RWPE2 (cell line): ENCODE measurements around the gene NHS.
A peak's percentile ranks its signal among the peaks of the same experiment; 100 is the strongest.

Source experiments
- ATAC-seq: fragments of 200-7000 bp; cut with Tn5 transposase; 3 replicates; pipeline ENCODE4 v1.9.1; 2021; ENCODE audit warnings: low read depth
- DNase-seq: peaks from one replicate; pipeline ENCODE4 v3.0.0-alpha.2; 2020; ENCODE audit warnings: low spot score
- H3K27ac ChIP-seq: fragments of 450-650 bp; 2 replicates; pipeline ENCODE4 v1.5.1; 2017; ENCODE audit warnings: mild to moderate bottlenecking; ENCODE audit not compliant: poor library complexity, severe bottlenecking
- H3K27me3 ChIP-seq: fragments of 250-450 bp; sonication (Bioruptor Pico); 2 replicates; pipeline ENCODE4 v1.5.1; 2021; ENCODE audit warnings: mild to moderate bottlenecking, moderate library complexity; ENCODE audit not compliant: insufficient read depth, poor library complexity, severe bottlenecking
- H3K36me3 ChIP-seq: fragments of 250-450 bp; sonication (Bioruptor Pico); 2 replicates; pipeline ENCODE4 v1.5.1; 2020; ENCODE audit warnings: low read depth, mild to moderate bottlenecking, moderate library complexity
- H3K4me1 ChIP-seq: fragments of 250-450 bp; sonication (Bioruptor Pico); 2 replicates; pipeline ENCODE4 v1.5.1; 2021; ENCODE audit warnings: mild to moderate bottlenecking, moderate library complexity; ENCODE audit not compliant: insufficient read depth, poor library complexity, severe bottlenecking
- H3K4me3 ChIP-seq: fragments of 250-450 bp; sonication (Bioruptor Pico); 2 replicates; pipeline ENCODE4 v1.5.1; 2021; ENCODE audit warnings: mild to moderate bottlenecking, moderate library complexity; ENCODE audit not compliant: severe bottlenecking
- H3K9me3 ChIP-seq: fragments of 250-450 bp; sonication (Bioruptor Pico); 2 replicates; pipeline ENCODE4 v1.5.1; 2021; ENCODE audit warnings: mild to moderate bottlenecking, moderate library complexity; ENCODE audit not compliant: severe bottlenecking
- TF ChIP-seq, protein P1 (sequence below): fragments of 450-650 bp; IDR thresholded peaks from one replicate; pipeline ENCODE4 v1.5.1; 2017; ENCODE audit warnings: mild to moderate bottlenecking, moderate library complexity; ENCODE audit not compliant: poor library complexity, severe bottlenecking

NHS gene

DNA sequence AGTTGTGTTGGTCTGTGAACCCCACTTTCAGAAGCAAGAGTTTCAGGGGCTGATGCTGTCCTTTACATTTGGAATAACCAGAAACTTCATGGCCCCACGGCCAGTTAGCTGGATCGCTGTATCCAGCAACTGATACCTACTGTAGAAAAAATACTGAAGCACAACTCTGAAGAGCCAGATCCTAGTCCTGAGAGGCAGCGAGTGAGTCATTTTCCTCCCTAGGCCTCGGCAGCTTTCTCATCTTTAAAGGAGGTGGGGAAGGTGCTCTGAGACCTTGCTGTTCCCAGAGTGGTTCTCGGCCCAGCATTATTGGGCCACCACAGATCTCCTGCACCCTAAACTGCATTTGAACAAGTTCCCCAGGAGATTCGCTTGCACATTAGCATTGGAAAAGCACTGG, 63.2 kb downstream of the NHS start:
- Histone ChIP-seq H3K27me3 (no peaks in the 10 kb centered on the region), H3K4me1 (peaks cover 3% of the 10 kb centered on the region), H3K9me3 (no peaks in the 10 kb centered on the region), H3K27ac (no peak overlapping the region), H3K36me3 (no peaks in the 10 kb centered on the region), H3K4me3 (no peak overlapping the region)
- TF ChIP-seq, protein P1, sequence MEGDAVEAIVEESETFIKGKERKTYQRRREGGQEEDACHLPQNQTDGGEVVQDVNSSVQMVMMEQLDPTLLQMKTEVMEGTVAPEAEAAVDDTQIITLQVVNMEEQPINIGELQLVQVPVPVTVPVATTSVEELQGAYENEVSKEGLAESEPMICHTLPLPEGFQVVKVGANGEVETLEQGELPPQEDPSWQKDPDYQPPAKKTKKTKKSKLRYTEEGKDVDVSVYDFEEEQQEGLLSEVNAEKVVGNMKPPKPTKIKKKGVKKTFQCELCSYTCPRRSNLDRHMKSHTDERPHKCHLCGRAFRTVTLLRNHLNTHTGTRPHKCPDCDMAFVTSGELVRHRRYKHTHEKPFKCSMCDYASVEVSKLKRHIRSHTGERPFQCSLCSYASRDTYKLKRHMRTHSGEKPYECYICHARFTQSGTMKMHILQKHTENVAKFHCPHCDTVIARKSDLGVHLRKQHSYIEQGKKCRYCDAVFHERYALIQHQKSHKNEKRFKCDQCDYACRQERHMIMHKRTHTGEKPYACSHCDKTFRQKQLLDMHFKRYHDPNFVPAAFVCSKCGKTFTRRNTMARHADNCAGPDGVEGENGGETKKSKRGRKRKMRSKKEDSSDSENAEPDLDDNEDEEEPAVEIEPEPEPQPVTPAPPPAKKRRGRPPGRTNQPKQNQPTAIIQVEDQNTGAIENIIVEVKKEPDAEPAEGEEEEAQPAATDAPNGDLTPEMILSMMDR = no peak
- DNase-seq (no peak), ATAC-seq (no peak)

DNA sequence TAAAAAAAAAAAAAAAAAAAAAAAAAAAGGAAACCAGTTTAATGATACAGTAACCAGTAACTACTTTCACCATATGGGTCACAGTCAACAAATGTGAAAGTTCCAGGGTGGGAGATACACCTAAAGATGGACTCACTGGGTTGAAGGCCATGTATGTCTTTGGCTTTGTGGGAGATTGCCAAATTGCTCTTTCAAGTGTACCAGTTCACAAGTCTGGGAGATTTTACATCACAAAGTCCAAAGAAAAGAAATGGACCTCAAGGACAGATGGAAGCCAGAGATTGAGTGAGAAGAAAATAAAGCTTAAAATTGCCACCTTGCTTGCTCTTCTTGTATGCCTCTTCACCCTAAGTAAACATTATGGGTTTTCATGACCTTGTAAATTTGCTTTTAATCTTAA, 65.3 kb downstream of the NHS start:
- TF ChIP-seq, protein P1 = no peak
- Histone ChIP-seq H3K36me3 (no peaks in the 10 kb centered on the region), H3K9me3 (no peaks in the 10 kb centered on the region), H3K27ac (no peak overlapping the region), H3K4me1 (peaks cover 3% of the 10 kb centered on the region), H3K4me3 (no peak overlapping the region), H3K27me3 (no peaks in the 10 kb centered on the region)
- DNase-seq = no peak
- ATAC-seq = no peak

DNA sequence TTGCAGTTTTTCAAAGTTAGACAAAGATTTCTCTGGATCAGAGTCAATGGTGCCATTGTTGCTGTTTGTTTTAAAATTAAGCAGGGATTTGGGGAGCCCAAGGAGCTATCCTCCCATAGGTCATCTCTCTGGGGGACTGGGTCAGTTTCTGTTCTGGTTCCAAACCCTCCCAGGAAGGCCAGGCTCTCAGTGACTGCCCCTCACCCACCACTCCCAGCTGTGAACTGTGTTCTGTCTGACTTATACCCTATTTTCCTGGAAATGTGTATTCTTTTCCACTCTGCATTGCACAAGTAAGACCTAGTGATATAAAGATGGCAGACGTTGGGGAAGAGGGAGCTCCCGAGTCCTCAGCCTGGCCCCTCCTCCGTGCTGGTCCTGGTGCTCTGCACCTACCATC, 65.8 kb downstream of the NHS start:
- Histone ChIP-seq H3K4me3 (no peak overlapping the region), H3K9me3 (no peaks in the 10 kb centered on the region), H3K4me1 (peaks cover 3% of the 10 kb centered on the region), H3K36me3 (no peaks in the 10 kb centered on the region), H3K27ac (no peak overlapping the region), H3K27me3 (no peaks in the 10 kb centered on the region)
- ATAC-seq (no peak), DNase-seq (no peak)
- TF ChIP-seq, protein P1 = no peak

GRCh38 chrX:17441965-17442364, 67.0 kb downstream of the NHS start:
- H3K27me3 ChIP-seq = no peaks in the 10 kb centered on the region
- DNase-seq (no peak), ATAC-seq (peak; percentile 96)
- H3K4me1 ChIP-seq = peaks cover 3% of the 10 kb centered on the region
- H3K9me3 ChIP-seq = no peaks in the 10 kb centered on the region
- peak overlapping the region; percentile 37 for H3K27ac ChIP-seq
- no peaks in the 10 kb centered on the region for H3K36me3 ChIP-seq
- no peak overlapping the region for H3K4me3 ChIP-seq
- TF ChIP-seq, protein P1 = no peak

GRCh38 chrX:17442898-17443297, 67.9 kb downstream of the NHS start:
- TF ChIP-seq, protein P1 = no peak
- ATAC-seq (no peak), DNase-seq (no peak)
- no peak overlapping the region for H3K27ac ChIP-seq
- peaks cover 3% of the 10 kb centered on the region for H3K4me1 ChIP-seq
- H3K9me3 ChIP-seq = no peaks in the 10 kb centered on the region
- H3K27me3 ChIP-seq = no peaks in the 10 kb centered on the region
- H3K36me3 ChIP-seq = no peaks in the 10 kb centered on the region
- no peak overlapping the region for H3K4me3 ChIP-seq
